NOMO-1 (cell line): Measurements from ENCODE around the gene MED13.
"Not testable (repeated sequence)": the region's sequence is repeated elsewhere in the genome, so short reads cannot be mapped to it uniquely, and the experiment has no call there.

Experiments used
- DNase-seq, 2 experiments: peaks; one replicate each; lab custom pipeline; 2025; ENCODE audit not compliant: unreplicated experiment in 2 of 2; lab: John Stamatoyannopoulos, UW

MED13 gene

GRCh38 chr17:61998534-61998933 lies 66.5 kb downstream of the MED13 start:
- DNase-seq, result not testable (repeated sequence)

- DNase-seq, result no peak
Observed at GRCh38 chr17:61997664-61998063, 67.4 kb downstream of the MED13 start.

DNA sequence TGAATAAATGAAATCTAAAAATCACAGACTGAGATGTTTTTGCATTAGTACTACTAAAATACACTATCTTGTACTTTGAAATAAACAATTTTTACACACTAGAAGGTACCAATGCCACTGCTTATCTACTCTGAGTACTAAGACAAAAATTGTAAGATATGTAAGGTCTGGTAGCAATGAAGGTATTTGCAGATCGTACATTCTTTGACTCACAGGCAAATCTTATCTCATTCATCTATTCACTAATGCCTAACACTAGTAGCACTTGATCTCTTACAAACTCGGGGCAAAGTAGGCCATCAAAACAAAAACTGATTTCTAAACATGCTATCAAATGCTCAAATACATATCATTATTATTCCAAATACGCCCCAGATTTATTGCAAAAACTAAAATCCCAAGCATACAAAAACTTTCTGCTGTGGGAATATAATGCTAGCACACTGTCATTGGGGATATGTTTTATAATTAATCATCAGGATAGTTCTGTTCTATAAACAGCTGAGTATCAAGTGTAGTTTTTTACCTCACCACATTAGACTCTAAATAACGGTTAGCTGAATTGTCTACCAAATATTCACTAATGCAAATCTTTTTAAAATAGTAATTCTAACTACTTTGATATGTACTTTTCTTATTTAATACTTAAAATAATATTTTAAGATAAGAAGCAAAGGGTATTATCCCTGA lies 68.0 kb downstream of the MED13 start:
- no peak for DNase-seq

DNA sequence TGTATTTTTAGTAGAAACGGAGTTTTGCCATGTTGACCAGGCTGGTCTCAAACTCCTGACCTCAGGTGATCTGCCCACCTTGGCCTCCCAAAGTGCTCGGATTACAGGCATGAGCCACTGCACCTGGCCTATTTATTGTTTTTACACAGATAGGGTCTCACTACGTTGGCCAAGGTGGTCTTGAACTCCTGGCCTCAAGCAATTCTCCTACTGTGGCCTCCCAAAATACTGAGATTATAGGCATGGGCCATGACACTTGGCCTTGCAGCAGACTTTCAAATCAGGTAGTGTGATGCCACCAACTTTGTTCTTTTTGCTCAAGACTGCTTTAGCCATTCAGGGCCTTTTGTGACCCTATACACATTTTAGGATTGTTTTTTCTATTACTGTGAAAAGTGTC lies 75.6 kb downstream of the MED13 start:
- no peak for DNase-seq

DNA sequence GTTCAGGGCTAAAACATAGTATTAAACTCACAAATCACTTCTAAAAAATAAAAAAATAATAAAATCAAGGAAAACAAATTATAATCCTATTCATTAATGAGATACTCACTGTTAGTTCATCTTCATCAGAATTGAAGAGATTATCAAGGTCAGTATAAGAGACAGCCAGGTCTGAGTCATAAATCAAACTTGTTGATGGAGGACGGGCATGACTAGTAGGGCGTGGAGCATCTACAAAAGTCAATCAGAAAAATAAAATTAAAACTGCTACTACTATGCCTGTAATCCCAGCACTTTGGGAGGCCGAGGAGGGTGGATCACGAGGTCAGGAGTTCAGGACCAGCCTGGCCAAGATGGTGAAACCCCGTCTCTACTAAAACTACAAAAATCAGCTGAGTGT lies 78.2 kb downstream of the MED13 start:
- DNase-seq, result no peak

GRCh38 chr17:61984821-61985220 lies 80.3 kb downstream of the MED13 start:
- no peak for DNase-seq

GRCh38 chr17:61981323-61981722 lies 83.8 kb downstream of the MED13 start:
- DNase-seq, result no peak

GRCh38 chr17:61980535-61980934 lies 84.5 kb downstream of the MED13 start:
- no peak for DNase-seq

DNA sequence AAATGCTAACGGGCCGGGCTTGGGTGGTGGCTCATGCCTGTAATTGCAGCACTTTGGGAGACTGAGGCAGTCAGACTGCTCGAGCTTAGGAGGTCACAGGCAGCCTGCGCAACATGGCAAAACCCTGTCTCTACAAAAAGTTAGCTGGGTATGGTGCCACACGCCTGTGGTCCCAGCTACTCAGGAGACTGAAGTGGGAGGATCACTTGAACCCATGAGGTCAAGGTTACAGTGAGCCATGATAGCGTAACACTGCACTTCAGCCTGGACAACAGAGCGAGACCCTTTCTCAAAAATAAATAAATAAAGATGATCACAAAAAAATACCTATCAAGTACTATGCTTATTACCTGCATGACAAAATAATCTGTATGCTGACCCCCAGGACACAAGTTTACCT lies 91.0 kb downstream of the MED13 start:
- no peak for DNase-seq

DNA sequence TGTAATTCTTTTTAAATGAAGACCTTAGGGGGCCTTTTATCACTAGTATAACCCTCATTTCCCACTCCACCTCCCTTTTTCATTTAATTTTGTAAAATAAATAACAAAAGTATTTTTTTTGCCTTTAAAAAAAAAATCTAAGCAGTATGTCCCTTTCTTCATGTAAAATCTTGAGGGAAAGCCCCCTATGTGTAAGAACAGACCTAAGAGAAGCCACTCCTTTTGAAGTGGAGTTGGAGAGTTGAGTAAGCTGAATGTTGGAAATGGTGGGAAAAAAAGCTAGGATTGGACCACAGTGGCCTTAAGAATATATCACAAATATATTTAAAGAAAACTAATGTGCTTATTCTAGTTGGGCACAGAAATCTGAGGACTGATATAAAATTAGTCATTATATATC lies 92.8 kb downstream of the MED13 start:
- no peak for DNase-seq

DNA sequence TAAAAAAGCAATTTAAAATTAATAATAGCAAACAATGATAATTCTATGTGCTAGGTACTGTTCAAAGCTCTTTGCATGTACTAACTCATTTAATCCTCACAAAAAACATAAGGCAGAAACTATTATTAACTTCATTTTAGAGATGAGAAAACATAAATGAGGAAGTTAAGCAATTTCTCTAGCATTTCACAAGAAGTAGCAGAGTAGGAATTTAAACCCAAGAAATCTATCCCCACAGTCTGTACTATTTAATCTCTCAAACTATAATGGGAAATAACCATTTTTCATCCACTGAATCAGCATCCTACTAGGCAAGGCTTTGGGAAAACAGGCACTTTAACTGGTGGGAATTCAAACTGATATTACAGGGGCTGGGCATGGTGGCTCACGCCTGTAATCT lies 95.0 kb downstream of the MED13 start:
- peak; percentile 36 to 91 for DNase-seq

- DNase-seq, result no peak
Observed at GRCh38 chr17:61968757-61969156, 96.3 kb downstream of the MED13 start.

DNA sequence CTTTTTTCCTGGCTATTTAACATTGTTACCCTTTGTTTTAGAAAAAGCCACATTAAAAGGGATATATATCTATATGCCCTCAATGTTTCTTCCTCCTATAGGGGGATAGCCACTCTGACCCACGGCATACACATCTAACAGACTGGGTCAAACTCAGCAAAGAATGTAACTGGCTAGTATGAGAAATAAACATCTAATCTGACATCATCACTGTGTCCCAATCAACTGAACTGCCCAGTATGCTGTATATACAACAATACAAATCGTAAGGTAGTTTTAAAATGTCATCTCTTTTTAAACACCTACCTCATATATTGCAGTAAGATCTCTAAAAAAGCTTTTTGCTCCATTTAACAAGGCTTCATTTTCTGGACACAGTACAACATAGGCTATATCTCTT lies 97.3 kb downstream of the MED13 start:
- no peak for DNase-seq

- DNase-seq, result no peak
Observed at GRCh38 chr17:61966191-61966590, 98.9 kb downstream of the MED13 start.

GRCh38 chr17:61955619-61956018 lies 109.5 kb downstream of the MED13 start:
- DNase-seq, result no peak

- DNase-seq, result no peak
Observed at GRCh38 chr17:61947367-61948078, 117.6 kb downstream of the MED13 start.

- DNase-seq, result no peak
Observed at GRCh38 chr17:61946359-61946758, 118.7 kb downstream of the MED13 start.

DNA sequence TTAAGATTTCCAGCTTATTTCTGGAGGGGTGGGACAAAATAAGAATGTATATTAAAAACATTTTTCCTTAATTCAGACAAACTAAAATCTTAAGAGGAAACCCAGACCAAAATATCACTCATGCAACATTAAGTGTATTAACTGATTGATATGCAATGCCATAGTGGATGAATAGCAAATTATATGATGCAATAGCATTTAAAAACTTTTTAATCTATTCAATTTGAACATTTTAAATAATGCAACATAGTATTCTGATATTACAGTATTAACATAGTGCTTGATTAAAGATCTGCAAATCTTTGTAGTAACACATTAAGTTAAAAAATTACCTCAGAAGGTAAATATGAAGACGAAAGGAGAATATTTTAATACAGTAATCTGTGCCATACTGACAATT lies 122.0 kb downstream of the MED13 start:
- DNase-seq, result no peak

GRCh38 chr17:61942085-61942484 lies 123.0 kb downstream of the MED13 start:
- DNase-seq, result no peak

DNA sequence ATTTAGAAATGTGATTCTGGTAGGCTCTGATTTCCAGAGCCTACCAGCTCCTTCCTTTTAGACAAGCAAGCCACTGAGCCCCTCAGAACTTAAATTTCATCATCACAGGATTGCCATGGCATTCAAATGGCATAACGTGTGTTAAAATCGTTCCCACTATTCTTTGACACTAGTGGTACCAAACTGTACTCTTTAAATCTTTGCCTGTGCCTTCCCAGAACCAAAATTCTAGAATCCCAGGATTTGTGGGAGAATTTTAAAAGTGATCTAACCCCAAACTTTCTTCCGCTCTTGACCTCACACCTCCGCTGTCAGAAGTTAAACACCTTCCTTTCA lies 137.0 kb downstream of the MED13 start:
- DNase-seq, result no peak

DNA sequence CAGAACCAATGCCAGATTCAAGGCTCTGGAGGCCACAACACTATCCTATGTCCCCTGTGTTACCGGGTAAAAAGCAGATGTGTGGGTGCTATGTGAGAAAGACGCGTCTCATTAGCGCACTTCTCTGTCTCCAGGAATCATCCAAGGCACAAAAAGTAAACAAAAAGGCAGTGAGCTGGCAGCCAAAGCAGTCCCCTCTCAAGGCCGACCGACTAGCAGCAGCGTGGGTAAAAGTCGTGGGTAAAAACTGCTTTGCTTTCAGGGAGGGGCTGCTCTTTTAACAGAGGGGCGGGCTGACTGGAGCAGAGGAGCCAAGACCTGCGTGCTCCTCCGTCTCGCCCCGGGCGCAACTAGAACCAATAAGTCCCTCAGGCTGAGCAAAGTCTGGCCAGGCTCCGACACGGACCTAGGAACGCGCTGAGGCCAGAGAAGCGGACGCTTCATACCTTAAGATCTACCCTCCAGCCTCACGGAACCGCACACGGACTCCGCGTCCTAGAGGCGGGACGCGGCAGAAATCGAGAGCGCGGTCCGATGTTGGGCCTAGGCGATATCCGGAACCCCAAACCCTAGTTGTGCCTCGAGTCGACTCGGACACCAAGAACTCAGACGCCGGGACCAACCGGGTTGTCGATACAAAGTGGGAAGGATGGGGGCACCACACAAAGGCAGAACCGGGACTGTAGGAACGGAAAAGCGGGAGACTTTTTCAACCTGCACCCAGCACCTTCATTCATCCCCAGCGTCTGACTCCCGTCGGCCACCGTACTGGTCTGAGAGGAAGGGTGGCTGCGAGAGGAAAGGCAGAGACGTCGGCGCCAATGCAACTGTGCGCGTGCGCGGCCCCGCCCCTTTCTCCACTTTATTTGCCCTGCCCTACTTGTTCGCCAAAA lies 137.6 kb downstream of the MED13 start, which contains the start of gene INTS2:
INTS2 (minus strand) TSS at position 775 of the 893 bp plus-strand sequence. CDS start 1,338 bp downstream, outside the sequence.
- DNase-seq, result peak; percentile 85 to 87

- DNase-seq, result no peak
Observed at GRCh38 chr17:61926826-61927207, 138.3 kb downstream of the MED13 start.
